ENCODE measurements around the gene UBR3.
"Not testable (repeated sequence)": the region's sequence is repeated elsewhere in the genome, so short reads cannot be mapped to it uniquely, and the experiment has no call there.

UBR3 gene

GRCh38 chr2:169865492-169865891 lies 38.2 kb downstream of the UBR3 start:
- Mint-ChIP-seq H3K4me1 (ENCODE audit: low read depth in 2 of 2) (peaks cover 15 to 40% of the 10 kb centered on the region in 2 donors), H3K9me3 (no peaks in the 10 kb centered on the region), H3K4me3 (peak overlapping the region in 1 of 2 donors; percentile 5), H3K27me3 (no peaks in the 10 kb centered on the region), H3K36me3 (ENCODE audit: insufficient read depth) (peaks cover 3% of the 10 kb centered on the region), H3K27ac (no peak overlapping the region)
- no peak for ATAC-seq (replicated peaks)
- DNase-seq, result no peak

DNA sequence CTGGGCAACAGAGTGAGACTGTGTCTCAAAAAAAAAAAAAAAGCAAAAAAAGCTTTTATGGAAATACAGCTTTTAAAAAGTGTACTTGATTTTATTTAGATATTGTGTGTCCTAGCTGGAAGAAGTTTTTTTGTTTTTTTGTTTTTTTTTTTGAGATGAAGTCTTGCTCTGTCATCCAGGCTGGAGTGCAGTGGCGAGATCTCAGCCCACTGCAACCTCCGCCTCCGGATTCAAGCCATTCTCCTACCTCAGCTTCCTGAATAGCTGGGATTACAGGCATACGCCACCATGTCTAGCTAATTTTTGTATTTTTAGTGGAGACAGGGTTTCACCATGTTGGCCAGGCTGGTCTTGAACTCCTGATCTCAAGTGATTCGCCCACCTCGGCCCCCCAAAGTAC lies 39.0 kb downstream of the UBR3 start:
- not testable (repeated sequence) for H3K4me3 Mint-ChIP-seq; H3K36me3 Mint-ChIP-seq (ENCODE audit: insufficient read depth); DNase-seq; H3K27ac Mint-ChIP-seq; H3K27me3 Mint-ChIP-seq; ATAC-seq (replicated peaks); H3K9me3 Mint-ChIP-seq
- H3K4me1 Mint-ChIP-seq (ENCODE audit: low read depth in 2 of 2), result peaks cover 14 to 44% of the 10 kb centered on the region in 2 donors

DNA sequence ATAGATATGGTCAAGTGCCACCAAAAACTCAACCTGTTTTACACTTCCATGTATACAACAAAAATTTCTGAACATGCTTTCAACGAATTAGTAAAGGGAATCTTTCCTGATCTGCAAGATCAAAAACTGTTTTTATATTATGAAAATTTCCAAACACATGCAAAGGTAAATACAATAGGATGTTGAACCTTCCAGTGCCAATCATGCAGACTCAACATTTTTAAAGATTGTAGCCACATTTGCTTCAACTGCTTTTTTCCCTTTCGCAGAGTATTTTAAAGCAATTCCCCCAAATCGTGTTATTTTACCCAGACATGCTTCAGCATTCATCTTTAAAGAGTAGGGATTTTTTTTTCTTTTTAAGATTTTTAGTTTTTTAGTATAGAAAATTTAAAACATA lies 40.3 kb downstream of the UBR3 start:
- Mint-ChIP-seq H3K27me3 (no peaks in the 10 kb centered on the region), H3K4me3 (no peak overlapping the region), H3K9me3 (no peaks in the 10 kb centered on the region), H3K27ac (no peak overlapping the region), H3K36me3 (ENCODE audit: insufficient read depth) (peaks cover 9% of the 10 kb centered on the region), H3K4me1 (ENCODE audit: low read depth in 2 of 2) (peaks cover 12 to 39% of the 10 kb centered on the region in 2 donors)
- DNase-seq (no peak), ATAC-seq (replicated peaks) (no peak)

GRCh38 chr2:169868951-169869350 lies 41.7 kb downstream of the UBR3 start:
- Mint-ChIP-seq H3K4me3 (no peak overlapping the region), H3K9me3 (no peaks in the 10 kb centered on the region), H3K36me3 (ENCODE audit: insufficient read depth) (peaks cover 9% of the 10 kb centered on the region), H3K27ac (peak overlapping the region in 1 of 2 donors; percentile 44), H3K4me1 (ENCODE audit: low read depth in 2 of 2) (peaks cover 9 to 26% of the 10 kb centered on the region in 2 donors), H3K27me3 (no peaks in the 10 kb centered on the region)
- no peak for ATAC-seq (replicated peaks)
- no peak for DNase-seq

GRCh38 chr2:169871369-169871768 lies 44.1 kb downstream of the UBR3 start:
- not testable (repeated sequence) for ATAC-seq (replicated peaks); DNase-seq; H3K27ac Mint-ChIP-seq; H3K4me3 Mint-ChIP-seq; H3K9me3 Mint-ChIP-seq; H3K27me3 Mint-ChIP-seq
- Mint-ChIP-seq H3K4me1 (ENCODE audit: low read depth in 2 of 2) (peaks cover 8 to 18% of the 10 kb centered on the region in 2 donors), H3K36me3 (ENCODE audit: insufficient read depth) (peaks cover 14% of the 10 kb centered on the region)

- no peaks in the 10 kb centered on the region for H3K27me3 Mint-ChIP-seq
- H3K27ac Mint-ChIP-seq, result no peak overlapping the region
- DNase-seq (no peak), ATAC-seq (replicated peaks) (no peak)
- peaks cover 7 to 17% of the 10 kb centered on the region in 2 donors for H3K4me1 Mint-ChIP-seq (ENCODE audit: low read depth in 2 of 2)
- no peaks in the 10 kb centered on the region for H3K9me3 Mint-ChIP-seq
- peaks cover 20% of the 10 kb centered on the region for H3K36me3 Mint-ChIP-seq (ENCODE audit: insufficient read depth)
- H3K4me3 Mint-ChIP-seq, result no peak overlapping the region
These were observed 44.7 kb downstream of the UBR3 start for GRCh38 chr2:169871994-169872393.

DNA sequence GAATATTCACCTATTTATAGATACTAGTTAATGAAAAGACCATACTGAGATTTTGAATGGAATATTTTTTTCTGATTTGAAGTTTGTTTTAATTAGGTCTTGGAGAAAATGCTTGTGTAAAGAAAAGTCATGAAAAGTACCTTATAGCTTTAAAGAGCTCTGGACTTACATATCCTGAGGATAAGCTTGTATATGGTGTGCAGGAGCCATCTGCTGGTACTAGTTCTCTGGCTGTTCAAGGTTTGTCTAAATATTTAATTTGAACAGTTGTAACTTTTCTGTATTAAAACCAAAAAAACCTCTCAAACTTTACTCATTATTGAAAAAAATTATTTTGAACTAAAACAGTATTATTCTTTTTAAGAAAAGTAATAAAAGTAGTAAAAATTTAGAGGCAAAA lies 50.1 kb downstream of the UBR3 start:
- ATAC-seq (replicated peaks) (no peak), DNase-seq (no peak)
- Mint-ChIP-seq H3K36me3 (ENCODE audit: insufficient read depth) (peaks cover 15% of the 10 kb centered on the region), H3K27ac (no peak overlapping the region), H3K9me3 (no peaks in the 10 kb centered on the region), H3K4me1 (ENCODE audit: low read depth in 2 of 2) (peaks cover 0 to 10% of the 10 kb centered on the region in 2 donors), H3K27me3 (no peaks in the 10 kb centered on the region), H3K4me3 (no peak overlapping the region)

DNA sequence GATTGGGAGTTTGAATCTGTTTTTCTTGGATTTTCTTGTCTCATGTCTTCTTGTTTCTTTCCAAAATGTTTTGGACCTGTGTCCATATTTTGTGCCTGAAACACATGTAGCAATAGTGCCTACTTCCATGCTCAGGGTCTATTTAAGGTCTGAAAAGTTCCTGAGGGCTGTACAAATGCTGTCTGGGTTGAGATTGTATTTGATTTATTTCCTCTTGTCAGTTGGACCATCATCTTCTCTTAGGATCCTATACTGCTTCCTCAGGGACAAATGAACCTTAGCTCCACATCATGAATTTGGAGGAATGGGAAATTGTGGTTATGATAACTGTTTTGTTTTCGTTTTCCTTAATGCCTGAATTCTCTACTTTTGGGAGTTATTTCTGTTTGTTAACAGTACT lies 59.9 kb downstream of the UBR3 start:
- peaks cover 14% of the 10 kb centered on the region for H3K36me3 Mint-ChIP-seq (ENCODE audit: insufficient read depth)
- H3K9me3 Mint-ChIP-seq, result no peaks in the 10 kb centered on the region
- peaks cover 0 to 2% of the 10 kb centered on the region in 2 donors for H3K4me1 Mint-ChIP-seq (ENCODE audit: low read depth in 2 of 2)
- ATAC-seq (replicated peaks), result no peak
- no peaks in the 10 kb centered on the region for H3K27me3 Mint-ChIP-seq
- no peak overlapping the region for H3K27ac Mint-ChIP-seq
- DNase-seq, result no peak
- no peak overlapping the region for H3K4me3 Mint-ChIP-seq

GRCh38 chr2:169891593-169892298 lies 64.5 kb downstream of the UBR3 start:
- H3K27ac Mint-ChIP-seq, result peak overlapping the region in 1 of 2 donors; percentile 35
- peaks cover 25% of the 10 kb centered on the region for H3K36me3 Mint-ChIP-seq (ENCODE audit: insufficient read depth)

DNA sequence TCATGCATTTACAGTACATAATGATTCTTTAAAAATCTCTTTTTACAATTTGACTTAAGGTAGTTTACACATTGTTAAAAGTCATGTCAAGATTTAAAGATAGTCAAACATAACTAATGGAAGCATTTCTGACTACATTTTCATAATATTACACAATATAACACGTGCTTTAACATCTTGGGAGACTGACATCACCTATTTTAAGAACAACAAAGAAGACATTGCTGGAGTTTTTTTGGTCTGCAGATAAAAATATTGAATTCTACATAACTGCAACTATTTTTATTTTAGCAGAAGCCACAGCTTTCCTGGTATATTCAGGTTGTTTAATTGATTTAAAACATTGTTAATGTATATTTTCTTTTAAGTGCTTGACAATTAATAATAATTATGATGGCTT lies 65.7 kb downstream of the UBR3 start:
- no peak for ATAC-seq (replicated peaks)
- Mint-ChIP-seq H3K36me3 (ENCODE audit: insufficient read depth) (peaks cover 28% of the 10 kb centered on the region), H3K4me1 (ENCODE audit: low read depth in 2 of 2) (no peaks in the 10 kb centered on the region), H3K9me3 (no peaks in the 10 kb centered on the region), H3K27me3 (no peaks in the 10 kb centered on the region), H3K4me3 (no peak overlapping the region), H3K27ac (no peak overlapping the region)
- no peak for DNase-seq

More at GRCh38 chr2:169891593-169892298, 64.5 kb downstream of the UBR3 start:
- Mint-ChIP-seq H3K27me3 (no peaks in the 10 kb centered on the region), H3K9me3 (no peaks in the 10 kb centered on the region), H3K4me3 (no peak overlapping the region), H3K4me1 (ENCODE audit: low read depth in 2 of 2) (no peaks in the 10 kb centered on the region)
- DNase-seq (no peak), ATAC-seq (replicated peaks) (no peak)

- DNase-seq, result no peak
These were observed 68.2 kb downstream of the UBR3 start for GRCh38 chr2:169895294-169895985.

GRCh38 chr2:169897834-169898233 lies 70.6 kb downstream of the UBR3 start:
- ATAC-seq (replicated peaks), result no peak
- no peak overlapping the region for H3K4me3 Mint-ChIP-seq
- H3K27me3 Mint-ChIP-seq, result no peaks in the 10 kb centered on the region
- no peak for DNase-seq
- peaks cover 19% of the 10 kb centered on the region for H3K36me3 Mint-ChIP-seq (ENCODE audit: insufficient read depth)
- H3K9me3 Mint-ChIP-seq, result no peaks in the 10 kb centered on the region
- H3K27ac Mint-ChIP-seq, result no peak overlapping the region
- peaks cover under 1 to 6% of the 10 kb centered on the region in 2 donors for H3K4me1 Mint-ChIP-seq (ENCODE audit: low read depth in 2 of 2)

More at GRCh38 chr2:169895294-169895985, 68.2 kb downstream of the UBR3 start:
- H3K27ac Mint-ChIP-seq, result peak overlapping the region in 1 of 2 donors; percentile 27
- no peak for ATAC-seq (replicated peaks)
- H3K27me3 Mint-ChIP-seq, result no peaks in the 10 kb centered on the region
- peaks cover 25% of the 10 kb centered on the region for H3K36me3 Mint-ChIP-seq (ENCODE audit: insufficient read depth)
- no peak overlapping the region for H3K4me3 Mint-ChIP-seq
- no peaks in the 10 kb centered on the region for H3K9me3 Mint-ChIP-seq
- H3K4me1 Mint-ChIP-seq (ENCODE audit: low read depth in 2 of 2), result peaks cover 0 to 6% of the 10 kb centered on the region in 2 donors

DNA sequence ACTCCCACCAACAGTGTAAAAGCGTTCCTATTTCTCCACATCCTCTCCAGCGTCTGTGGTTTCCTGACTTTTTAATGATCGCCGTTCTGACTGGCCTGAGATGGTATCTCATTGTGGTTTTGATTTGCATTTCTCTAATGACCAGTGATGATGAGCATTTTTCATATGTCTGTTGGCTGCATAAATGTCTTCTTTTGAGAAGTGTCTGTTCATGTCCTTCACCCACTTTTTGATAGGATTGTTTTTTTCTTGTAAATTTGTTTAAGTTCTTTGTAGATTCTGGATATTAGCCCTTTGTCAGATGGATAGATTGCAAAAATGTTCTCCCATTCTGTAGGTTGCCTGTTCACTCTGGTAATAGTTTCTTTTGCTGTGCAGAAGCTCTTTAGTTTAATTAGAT lies 72.8 kb downstream of the UBR3 start:
- peaks cover 21% of the 10 kb centered on the region for H3K36me3 Mint-ChIP-seq (ENCODE audit: insufficient read depth)
- peak overlapping the region; percentile 23 to 66 for H3K27ac Mint-ChIP-seq
- not testable (repeated sequence) for ATAC-seq (replicated peaks); H3K4me3 Mint-ChIP-seq; H3K9me3 Mint-ChIP-seq; H3K27me3 Mint-ChIP-seq; DNase-seq; H3K4me1 Mint-ChIP-seq (ENCODE audit: low read depth in 2 of 2)

DNA sequence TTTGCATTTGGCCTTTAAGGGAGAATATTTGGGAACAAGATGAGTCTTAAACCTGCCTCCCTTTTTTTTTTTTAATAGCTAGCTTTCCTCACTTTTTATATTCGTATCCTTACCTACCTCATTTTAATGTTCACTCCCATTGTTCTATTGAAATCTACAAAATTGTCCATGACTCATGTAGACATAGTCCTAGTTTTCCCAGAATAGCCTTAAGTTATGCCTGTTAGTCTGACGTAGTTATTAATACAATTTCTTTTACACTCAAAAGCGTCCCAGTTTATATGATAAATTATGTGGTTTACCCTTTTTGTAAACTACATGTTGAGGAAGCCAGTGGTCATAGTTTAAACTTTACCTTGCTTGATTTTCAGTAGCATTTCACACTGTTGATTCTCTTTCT lies 73.4 kb downstream of the UBR3 start:
- H3K4me1 Mint-ChIP-seq (ENCODE audit: low read depth in 2 of 2), result peaks cover 1 to 6% of the 10 kb centered on the region in 2 donors
- H3K27me3 Mint-ChIP-seq, result no peaks in the 10 kb centered on the region
- no peaks in the 10 kb centered on the region for H3K9me3 Mint-ChIP-seq
- DNase-seq, result no peak
- peaks cover 16% of the 10 kb centered on the region for H3K36me3 Mint-ChIP-seq (ENCODE audit: insufficient read depth)
- peak overlapping the region in 1 of 2 donors; percentile 66 for H3K27ac Mint-ChIP-seq
- H3K4me3 Mint-ChIP-seq, result no peak overlapping the region
- ATAC-seq (replicated peaks), result no peak

Measured in effector memory CD8-positive, alpha-beta T cell (primary cell).